ENCODE measurements around the gene KRTAP1-1.
"Not testable (repeated sequence)": the region's sequence is repeated elsewhere in the genome, so short reads cannot be mapped to it uniquely, and the experiment has no call there.

Gene KRTAP1-1

GRCh38 chr17:41002814-41003213 lies 38.4 kb downstream of the KRTAP1-1 start:
- Histone ChIP-seq H3K9me3 (no peaks in the 10 kb centered on the region), H3K4me3 (ENCODE audit: low read depth in 1 of 2, low read length in 1 of 2) (no peak overlapping the region), H3K36me3 (no peaks in the 10 kb centered on the region), H3K27me3 (peaks cover 36% of the 10 kb centered on the region), H3K27ac (no peak overlapping the region), H3K4me1 (ENCODE audit: control insufficient read depth in 1 of 2, insufficient read depth in 1 of 2, low read depth in 1 of 2, low read length in 1 of 2) (no peaks in the 10 kb centered on the region)
- TF ChIP-seq CTCF (IDR thresholded peaks at IDR 0.05): no peak

- Histone ChIP-seq H3K4me1 (ENCODE audit: control insufficient read depth in 1 of 2, insufficient read depth in 1 of 2, low read depth in 1 of 2, low read length in 1 of 2) (no peaks in the 10 kb centered on the region), H3K4me3 (ENCODE audit: low read depth in 1 of 2, low read length in 1 of 2) (no peak overlapping the region), H3K27ac (no peak overlapping the region), H3K9me3 (no peaks in the 10 kb centered on the region), H3K27me3 (peaks cover 46% of the 10 kb centered on the region), H3K36me3 (no peaks in the 10 kb centered on the region)
- TF ChIP-seq CTCF (IDR thresholded peaks at IDR 0.05): no peak
Observed at GRCh38 chr17:41001795-41002194, 39.5 kb downstream of the KRTAP1-1 start.

GRCh38 chr17:40999563-40999962 lies 41.7 kb downstream of the KRTAP1-1 start, which contains the start of gene KRTAP3-2:
Gene KRTAP3-2, minus strand, starts transcription at chr17:40999906. Its CDS starts 53 bp downstream, at chr17:40999853.
- not testable (repeated sequence) for H3K9me3 ChIP-seq; H3K4me3 ChIP-seq (ENCODE audit: low read depth in 1 of 2, low read length in 1 of 2); H3K36me3 ChIP-seq; H3K4me1 ChIP-seq (ENCODE audit: control insufficient read depth in 1 of 2, insufficient read depth in 1 of 2, low read depth in 1 of 2, low read length in 1 of 2); H3K27ac ChIP-seq
- peaks cover 57% of the 10 kb centered on the region for H3K27me3 ChIP-seq

- H3K4me1 ChIP-seq (ENCODE audit: control insufficient read depth in 1 of 2, insufficient read depth in 1 of 2, low read depth in 1 of 2, low read length in 1 of 2): no peaks in the 10 kb centered on the region
- H3K9me3 ChIP-seq: no peaks in the 10 kb centered on the region
- H3K4me3 ChIP-seq (ENCODE audit: low read depth in 1 of 2, low read length in 1 of 2): no peak overlapping the region
- no peak overlapping the region for H3K27ac ChIP-seq
- no peak for TF ChIP-seq CTCF (IDR thresholded peaks at IDR 0.05)
- peaks cover 62% of the 10 kb centered on the region for H3K27me3 ChIP-seq
- H3K36me3 ChIP-seq: no peaks in the 10 kb centered on the region
Observed at GRCh38 chr17:40997361-40997760, 43.9 kb downstream of the KRTAP1-1 start.

GRCh38 chr17:40996829-40997228 lies 44.4 kb downstream of the KRTAP1-1 start:
- Histone ChIP-seq H3K9me3 (no peaks in the 10 kb centered on the region), H3K36me3 (no peaks in the 10 kb centered on the region), H3K4me3 (ENCODE audit: low read depth in 1 of 2, low read length in 1 of 2) (no peak overlapping the region), H3K4me1 (ENCODE audit: control insufficient read depth in 1 of 2, insufficient read depth in 1 of 2, low read depth in 1 of 2, low read length in 1 of 2) (no peaks in the 10 kb centered on the region), H3K27me3 (peaks cover 56% of the 10 kb centered on the region), H3K27ac (no peak overlapping the region)
- no peak for TF ChIP-seq CTCF (IDR thresholded peaks at IDR 0.05)

GRCh38 chr17:40995116-40995515 lies 46.1 kb downstream of the KRTAP1-1 start:
- Histone ChIP-seq H3K27me3 (peaks cover 53% of the 10 kb centered on the region), H3K4me1 (ENCODE audit: control insufficient read depth in 1 of 2, insufficient read depth in 1 of 2, low read depth in 1 of 2, low read length in 1 of 2) (no peaks in the 10 kb centered on the region), H3K4me3 (ENCODE audit: low read depth in 1 of 2, low read length in 1 of 2) (no peak overlapping the region), H3K36me3 (no peaks in the 10 kb centered on the region), H3K9me3 (no peaks in the 10 kb centered on the region), H3K27ac (no peak overlapping the region)
- TF ChIP-seq CTCF (IDR thresholded peaks at IDR 0.05): no peak
